Psoas muscle (tissue), 8 donors: Measurements from ENCODE around the gene ACSS3. TPM values are rescaled to one million over a fixed set of nuclear protein-coding genes. Genes with fewer than 3 reads are reported as not detected.
A peak's percentile ranks its signal among the peaks of the same experiment; 100 is the strongest.

ENCODE experiments used
- ATAC-seq, 4 donors: fragments of 200-7000 bp; cut with Tn5 transposase; one replicate each; pipeline ENCODE4 v1.9.1; 2020; ENCODE audit warnings: moderate library complexity in 3 of 4, mild to moderate bottlenecking in 2 of 4
- DNase-seq, 2 donors: peaks; one replicate each; pipeline ENCODE4 v3.0.0-alpha.2; 2020
- H3K27ac ChIP-seq: fragments of 200-600 bp; one replicate; pipeline ENCODE4 v1.8.0; 2022
- H3K27me3 ChIP-seq, 3 donors: fragments of 200-600 bp in 1 of 3; one replicate each; pipeline versions ENCODE4 v1.6.1 to v1.8.0; 2013 to 2022; ENCODE audit warnings: low read length in 2 of 3, mild to moderate bottlenecking in 2 of 3, moderate library complexity in 1 of 3; ENCODE audit not compliant: insufficient read depth in 3 of 3
- H3K36me3 ChIP-seq, 2 donors: fragments of 200-600 bp in 1 of 2; one replicate each; pipeline versions ENCODE4 v1.6.1 to v1.8.0; 2013 to 2022; ENCODE audit warnings: low read depth in 1 of 2, mild to moderate bottlenecking in 1 of 2, moderate library complexity in 1 of 2; ENCODE audit not compliant: insufficient read depth in 1 of 2
- H3K4me1 ChIP-seq: fragments of 200-600 bp; one replicate; pipeline ENCODE4 v1.8.0; 2022
- H3K4me3 ChIP-seq: fragments of 200-600 bp; one replicate; pipeline ENCODE4 v1.8.0; 2022; ENCODE audit warnings: mild to moderate bottlenecking
- H3K9me3 ChIP-seq: fragments of 200-600 bp; one replicate; pipeline ENCODE4 v1.8.0; 2022
- CTCF ChIP-seq: fragments of 200-600 bp; IDR thresholded peaks from one replicate; pipeline ENCODE4 v1.8.0; 2022; ENCODE audit warnings: antibody characterized with exemption
- WGBS, 3 donors: extraction: QIAGEN DNeasy Blood & Tissue Kit; methylation state at CpG; one replicate each; pipeline versions ENCODE4 v1.1.6 to v1.1.7; 2013; 5-methylcytosine and 5-hydroxymethylcytosine counted together
- intact Hi-C, 2 donors: fragments of 100-400 bp; cut with DNase I; formaldehyde crosslinking; loops; one replicate each; pipeline versions ENCODE4 v1.11.0 to v1.14.2; 2022
- polyA plus RNA-seq, 3 donors: library from polyadenylated mRNA; stranded (reverse); fragments of 200-250 nt; gene quantifications; one replicate each; pipeline ENCODE4 v1.2.3, GENCODE V29; 2013
- total RNA-seq, 4 donors: library from RNA; stranded (reverse); fragmentation: NEBNext Ultra II Directional in 2 of 4; extraction: Animal tissue kit (Norgen Biotek cat#: 25700) in 2 of 4; gene quantifications; one replicate each; pipeline versions ENCODE4 v1.2.1 to v1.2.4, GENCODE V29; 2021 to 2023
- donor health status: healthy with polysubstance abuse.
- donor health status: DM: no; HTN: no; CAD: no; lungs with moderate emphysema.
- donor health status: Bipolar disorder and iron deficiency.
- donor health status: healthy.
- donor health status: DM: yes; HTN: yes; CAD: no.
- donor health status: DM: no; HTN: no; CAD: no.
- donor health status: DM: no; HTN: no; CAD: no.
- donor health status: DM: yes; HTN: yes; CAD: no.

Gene ACSS3
- total and polyA plus RNA-seq, 7 donors = 1.3 to 21.9 (median 7.1) TPM

- H3K4me1 ChIP-seq = no peaks in the 10 kb centered on the region
Observed at GRCh38 chr12:81231574-81232368, 153.9 kb downstream of the ACSS3 start.

GRCh38 chr12:81245458-81245857 lies 167.6 kb downstream of the ACSS3 start:
- TF ChIP-seq CTCF = no peak
- H3K4me3 ChIP-seq = no peak overlapping the region
- H3K27ac ChIP-seq = no peak overlapping the region

More at GRCh38 chr12:81231574-81232368, 153.9 kb downstream of the ACSS3 start:
- no peak for TF ChIP-seq CTCF
- Histone ChIP-seq H3K36me3 (peaks cover 0 to 24% of the 10 kb centered on the region in 2 donors), H3K4me3 (no peak overlapping the region), H3K9me3 (no peaks in the 10 kb centered on the region), H3K27ac (no peak overlapping the region), H3K27me3 (no peaks in the 10 kb centered on the region)
- WGBS, 3 donors = 86 to 90% (median 89%) methylated on average over 3 of the region's 3 CpGs
- intact Hi-C loops = no loop called here
- DNase-seq (no peak), ATAC-seq (no peak)

GRCh38 chr12:81245907-81246570 lies 168.2 kb downstream of the ACSS3 start:
- no peaks in the 10 kb centered on the region for H3K36me3 ChIP-seq
- intact Hi-C loops = no loop called here
- H3K9me3 ChIP-seq = no peaks in the 10 kb centered on the region
- no peak overlapping the region for H3K27ac ChIP-seq
- no peak for TF ChIP-seq CTCF
- 38 to 40% (median 39%) methylated on average over 4 of the region's 4 CpGs for WGBS, 3 donors
- H3K27me3 ChIP-seq = no peaks in the 10 kb centered on the region
- no peak overlapping the region for H3K4me3 ChIP-seq
- H3K4me1 ChIP-seq = no peaks in the 10 kb centered on the region
- no peak for DNase-seq
- peak in 1 of 4 donors; percentile 30 for ATAC-seq

More at GRCh38 chr12:81245458-81245857, 167.6 kb downstream of the ACSS3 start:
- peaks cover 0 to 2% of the 10 kb centered on the region in 2 donors for H3K36me3 ChIP-seq
- no peak for ATAC-seq
- no peaks in the 10 kb centered on the region for H3K4me1 ChIP-seq
- WGBS, 3 donors = 42 to 52% (median 49%) methylated on average over 2 of the region's 2 CpGs
- intact Hi-C loops = no loop called here
- no peak for DNase-seq
- H3K27me3 ChIP-seq = no peaks in the 10 kb centered on the region
- no peaks in the 10 kb centered on the region for H3K9me3 ChIP-seq

GRCh38 chr12:81249976-81250375 lies 172.1 kb downstream of the ACSS3 start:
- H3K4me1 ChIP-seq = no peaks in the 10 kb centered on the region
- no peak overlapping the region for H3K4me3 ChIP-seq
- H3K36me3 ChIP-seq = peaks cover 0 to 21% of the 10 kb centered on the region in 2 donors
- no peaks in the 10 kb centered on the region for H3K9me3 ChIP-seq
- H3K27me3 ChIP-seq = no peaks in the 10 kb centered on the region
- no peak for ATAC-seq
- intact Hi-C loops = no loop called here
- H3K27ac ChIP-seq = no peak overlapping the region
- TF ChIP-seq CTCF = no peak
- no peak for DNase-seq
- 55 to 60% (median 60%) methylated on average over 2 of the region's 2 CpGs for WGBS, 3 donors
